Measurements from ENCODE around the gene AGFG2. TPM values are rescaled to one million over a fixed set of nuclear protein-coding genes. Genes with fewer than 3 reads are reported as not detected.
"Not testable (repeated sequence)": the region's sequence is repeated elsewhere in the genome, so short reads cannot be mapped to it uniquely, and the experiment has no call there.

Gene AGFG2
- total RNA-seq, 1 donor from 2014 or later, result 1.2 TPM

DNA sequence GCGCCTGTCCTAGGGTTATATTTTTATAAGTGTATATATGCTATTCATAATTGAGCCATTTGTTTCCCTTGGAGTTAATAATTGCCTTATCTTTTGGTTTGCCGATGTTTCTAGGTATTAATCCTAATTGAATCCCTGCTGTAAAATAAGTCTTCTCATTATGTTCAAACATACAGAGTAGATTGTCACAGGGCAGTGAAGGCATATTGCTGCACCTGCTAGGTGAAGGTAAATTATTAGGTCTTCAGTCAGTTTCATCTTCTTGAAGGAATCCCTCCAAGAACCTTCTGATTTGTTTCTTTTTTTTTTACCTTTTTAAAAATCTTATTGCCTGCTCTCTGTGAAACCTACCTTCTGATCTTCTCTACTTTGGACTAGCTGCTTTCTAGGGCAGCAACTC lies 17.9 kb upstream of the AGFG2 start:
- Histone ChIP-seq H3K9ac (no peak overlapping the region), H3F3A (ENCODE audit: low read depth) (no peaks in the 10 kb centered on the region), H2AFZ (replicated peaks) (no peak overlapping the region), H3K27me3 (no peaks in the 10 kb centered on the region), H3K4me2 (no peak overlapping the region), H3K36me3 (no peaks in the 10 kb centered on the region), H3K4me1 (no peaks in the 10 kb centered on the region), H3K4me3 (no peak overlapping the region), H4K20me1 (ENCODE audit: low read depth) (no peaks in the 10 kb centered on the region), H3K9me3 (ENCODE audit: low read depth) (no peaks in the 10 kb centered on the region), H3K79me2 (ENCODE audit: low read depth) (no peaks in the 10 kb centered on the region), H3K27ac (no peak overlapping the region)
- Mint-ChIP-seq H3K4me1 (peaks cover 5% of the 10 kb centered on the region), H3K27ac (no peak overlapping the region), H3K36me3 (no peaks in the 10 kb centered on the region), H3K27me3 (ENCODE audit: insufficient read depth, low read depth) (peaks cover 6% of the 10 kb centered on the region), H3K4me3 (no peak overlapping the region), H3K9me3 (peaks cover 10% of the 10 kb centered on the region)
- no peak for DNase-seq (ENCODE audit: low spot score)
- TF ChIP-seq EZH2phosphoT487 (IDR thresholded peaks at IDR 0.05) (no peak), EZH2 (IDR thresholded peaks at IDR 0.05) (no peak)
- TF ChIP-seq, protein P1, sequence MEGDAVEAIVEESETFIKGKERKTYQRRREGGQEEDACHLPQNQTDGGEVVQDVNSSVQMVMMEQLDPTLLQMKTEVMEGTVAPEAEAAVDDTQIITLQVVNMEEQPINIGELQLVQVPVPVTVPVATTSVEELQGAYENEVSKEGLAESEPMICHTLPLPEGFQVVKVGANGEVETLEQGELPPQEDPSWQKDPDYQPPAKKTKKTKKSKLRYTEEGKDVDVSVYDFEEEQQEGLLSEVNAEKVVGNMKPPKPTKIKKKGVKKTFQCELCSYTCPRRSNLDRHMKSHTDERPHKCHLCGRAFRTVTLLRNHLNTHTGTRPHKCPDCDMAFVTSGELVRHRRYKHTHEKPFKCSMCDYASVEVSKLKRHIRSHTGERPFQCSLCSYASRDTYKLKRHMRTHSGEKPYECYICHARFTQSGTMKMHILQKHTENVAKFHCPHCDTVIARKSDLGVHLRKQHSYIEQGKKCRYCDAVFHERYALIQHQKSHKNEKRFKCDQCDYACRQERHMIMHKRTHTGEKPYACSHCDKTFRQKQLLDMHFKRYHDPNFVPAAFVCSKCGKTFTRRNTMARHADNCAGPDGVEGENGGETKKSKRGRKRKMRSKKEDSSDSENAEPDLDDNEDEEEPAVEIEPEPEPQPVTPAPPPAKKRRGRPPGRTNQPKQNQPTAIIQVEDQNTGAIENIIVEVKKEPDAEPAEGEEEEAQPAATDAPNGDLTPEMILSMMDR (IDR thresholded peaks at IDR 0.05), result no peak

DNA sequence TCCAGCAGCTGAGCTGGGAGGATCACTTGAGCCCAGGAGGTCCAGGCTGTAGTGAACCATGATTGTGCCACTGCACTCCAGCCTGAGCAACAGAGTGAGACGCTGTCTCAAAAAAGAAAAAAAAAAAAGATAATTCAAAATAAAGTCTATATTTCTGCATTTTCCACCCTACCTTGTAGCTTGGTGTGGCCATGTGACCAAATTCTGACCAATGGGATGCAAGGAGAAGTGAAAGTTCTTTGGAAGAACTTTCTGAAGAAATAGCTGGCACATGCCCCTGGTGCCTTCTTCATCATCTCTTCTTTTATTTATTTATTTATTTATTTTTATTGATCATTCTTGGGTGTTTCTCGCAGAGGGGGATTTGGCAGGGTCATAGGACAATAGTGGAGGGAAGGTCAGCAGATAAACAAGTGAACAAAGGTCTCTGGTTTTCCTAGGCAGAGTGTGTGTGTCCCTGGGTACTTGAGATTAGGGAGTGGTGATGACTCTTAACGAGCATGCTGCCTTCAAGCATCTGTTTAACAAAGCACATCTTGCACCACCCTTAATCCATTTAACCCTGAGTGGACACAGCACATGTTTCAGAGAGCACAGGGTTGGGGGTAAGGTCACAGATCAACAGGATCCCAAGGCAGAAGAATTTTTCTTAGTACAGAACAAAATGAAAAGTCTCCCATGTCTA lies 17.0 kb upstream of the AGFG2 start:
- not testable (repeated sequence) for H3K9me3 ChIP-seq (ENCODE audit: low read depth); H3K27me3 Mint-ChIP-seq (ENCODE audit: insufficient read depth, low read depth); H3K4me2 ChIP-seq; H3F3A ChIP-seq (ENCODE audit: low read depth); H3K27ac ChIP-seq; H3K9me3 Mint-ChIP-seq; H3K4me3 Mint-ChIP-seq; H3K27me3 ChIP-seq; H3K36me3 ChIP-seq; H3K9ac ChIP-seq; H2AFZ ChIP-seq (replicated peaks); H3K4me1 Mint-ChIP-seq; H3K36me3 Mint-ChIP-seq; DNase-seq (ENCODE audit: low spot score); H4K20me1 ChIP-seq (ENCODE audit: low read depth); H3K4me3 ChIP-seq; H3K27ac Mint-ChIP-seq; H3K79me2 ChIP-seq (ENCODE audit: low read depth); H3K4me1 ChIP-seq

DNA sequence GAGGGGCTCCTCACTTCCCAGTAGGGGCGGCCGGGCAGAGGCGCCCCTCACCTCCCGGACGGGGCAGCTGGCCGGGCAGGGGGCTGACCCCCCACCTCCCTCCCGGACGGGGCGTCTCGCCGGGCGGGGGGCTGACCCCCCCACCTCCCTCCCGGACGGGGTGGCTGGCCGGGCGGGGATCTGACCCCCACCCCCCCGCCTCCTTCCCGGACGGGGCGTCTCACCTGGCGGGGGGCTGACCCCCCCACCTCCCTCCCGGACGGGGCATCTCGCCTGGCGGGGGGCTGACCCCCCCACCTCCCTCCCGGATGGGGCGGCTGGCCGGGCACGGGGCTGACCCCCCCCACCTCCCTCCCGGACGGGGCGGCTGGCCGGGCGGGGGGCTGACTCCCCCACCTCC lies 15.8 kb upstream of the AGFG2 start:
- H4K20me1 ChIP-seq (ENCODE audit: low read depth); H3K79me2 ChIP-seq (ENCODE audit: low read depth); H3K27me3 ChIP-seq; H3K9ac ChIP-seq; H3K27ac ChIP-seq; H3K4me1 Mint-ChIP-seq; H3K4me1 ChIP-seq; H3K36me3 Mint-ChIP-seq; H3K27me3 Mint-ChIP-seq (ENCODE audit: insufficient read depth, low read depth); H3K9me3 ChIP-seq (ENCODE audit: low read depth); H3K36me3 ChIP-seq; H3K27ac Mint-ChIP-seq; H3K4me2 ChIP-seq; H2AFZ ChIP-seq (replicated peaks); H3K9me3 Mint-ChIP-seq; H3K4me3 ChIP-seq; DNase-seq (ENCODE audit: low spot score); H3K4me3 Mint-ChIP-seq; H3F3A ChIP-seq (ENCODE audit: low read depth): not testable (repeated sequence)

DNA sequence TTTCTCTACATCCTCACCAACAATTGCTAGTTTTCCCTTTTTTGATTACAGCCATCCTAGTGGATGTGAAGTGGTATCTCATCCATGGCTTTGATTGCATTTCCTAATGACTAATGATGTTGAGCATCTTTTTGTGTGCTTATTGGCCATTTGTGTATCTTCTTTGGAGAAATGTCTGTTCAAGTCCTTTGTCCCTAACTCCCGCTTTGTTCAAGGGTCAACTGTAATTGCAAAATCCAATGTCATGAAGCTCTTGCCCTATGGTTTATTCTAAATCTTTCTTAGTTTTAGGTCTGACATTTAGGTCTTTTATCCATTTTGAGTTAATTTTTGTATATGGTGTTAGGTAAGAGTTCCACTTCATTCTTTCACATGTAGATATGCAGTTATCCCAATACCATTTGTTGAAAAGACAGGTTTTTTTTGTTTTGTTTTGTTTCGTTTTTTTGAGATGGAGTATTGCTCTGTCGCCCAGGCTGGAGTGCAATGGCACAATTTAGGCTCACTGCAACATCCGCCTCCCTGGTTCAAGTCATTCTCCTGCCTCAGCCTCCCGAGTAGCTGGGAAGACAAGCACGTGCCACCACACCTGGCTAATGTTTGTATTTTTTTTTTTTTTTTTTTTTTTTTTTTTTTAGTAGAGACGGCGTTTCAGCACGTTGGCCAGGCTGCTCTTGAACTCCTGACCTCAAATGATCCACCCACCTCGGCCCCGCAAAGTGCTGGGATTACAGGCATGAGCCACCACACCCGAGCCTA lies 10.7 kb upstream of the AGFG2 start:
- H3K4me1 Mint-ChIP-seq; H2AFZ ChIP-seq (replicated peaks); H3K4me1 ChIP-seq; H3F3A ChIP-seq (ENCODE audit: low read depth); H3K27ac Mint-ChIP-seq; DNase-seq (ENCODE audit: low spot score); H3K4me3 Mint-ChIP-seq; H3K79me2 ChIP-seq (ENCODE audit: low read depth); H3K27me3 ChIP-seq; H3K27ac ChIP-seq; H3K36me3 ChIP-seq; H4K20me1 ChIP-seq (ENCODE audit: low read depth); H3K27me3 Mint-ChIP-seq (ENCODE audit: insufficient read depth, low read depth); H3K4me3 ChIP-seq; H3K9me3 ChIP-seq (ENCODE audit: low read depth); H3K9ac ChIP-seq; H3K4me2 ChIP-seq; H3K36me3 Mint-ChIP-seq; H3K9me3 Mint-ChIP-seq: not testable (repeated sequence)

Data from neural progenitor cell (in vitro differentiated cells).